Measurements from ENCODE around the gene MRPL12. TPM values are rescaled to one million over a fixed set of nuclear protein-coding genes. Genes with fewer than 3 reads are reported as not detected.

Gene MRPL12
- 10 to 100 TPM; 18.4 to 32.3 (median 32.1) TPM for total RNA-seq

DNA sequence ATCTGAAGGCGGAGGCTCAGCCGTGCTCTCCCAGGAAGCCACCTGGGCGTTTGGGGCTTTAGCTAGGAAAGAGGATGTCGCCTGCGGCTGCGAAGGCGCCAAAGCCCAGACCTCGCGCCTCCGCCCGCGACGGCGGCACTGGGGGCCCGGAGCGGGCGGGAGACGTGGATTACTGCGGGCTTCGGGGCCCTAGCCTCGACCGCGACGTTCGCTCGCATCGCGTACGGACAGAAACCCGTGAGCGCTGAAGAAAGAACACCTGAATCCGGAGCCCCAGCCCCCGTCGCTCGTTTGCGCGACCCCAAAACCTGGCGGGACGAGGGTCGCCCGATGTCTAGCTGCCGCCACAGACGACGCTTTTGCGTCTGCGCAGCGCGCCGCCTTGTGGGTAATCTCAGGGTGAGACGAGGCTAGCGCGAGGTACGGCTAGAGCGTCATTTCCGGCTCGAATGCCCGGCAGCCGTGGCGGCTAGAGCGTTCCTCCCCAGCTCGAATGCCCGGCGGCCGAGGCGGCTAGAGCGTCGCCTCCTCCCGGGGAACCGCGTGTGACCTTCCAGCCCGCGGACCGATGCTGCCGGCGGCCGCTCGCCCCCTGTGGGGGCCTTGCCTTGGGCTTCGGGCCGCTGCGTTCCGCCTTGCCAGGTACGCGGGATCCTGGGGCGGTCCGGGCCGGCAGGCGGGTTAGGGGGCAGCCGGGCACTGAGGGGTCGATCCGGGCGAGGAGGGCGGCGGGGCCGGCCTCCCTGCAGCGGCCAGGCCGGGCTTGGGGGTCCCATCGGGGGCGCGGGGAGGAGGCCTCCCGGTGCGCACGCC is at the start of gene MRPL12:
MRPL12 (plus strand) TSS at position 434 of the 813 bp plus-strand sequence; CDS start at position 569, 135 bp downstream.
- Histone ChIP-seq H3K4me1 (peaks cover 23% of the 10 kb centered on the region in 2 donors), H3K4me3 (peak within 1 kb of the TSS; percentile 73 to 99 (median 81)), H3K9me3 (no peaks in the 10 kb centered on the region), H3K36me3 (no peaks in the 10 kb centered on the region), H3K27ac (peak within 1 kb of the TSS; percentile 95), H3K27me3 (no peaks in the 10 kb centered on the region)
- intact Hi-C loops (cut with DNase I; ENCODE audit: low total_unique reads) = no loop called here
- DNase-seq (ENCODE audit: low spot score in 2 of 2) = peak; percentile 87 to 92
- TF ChIP-seq POLR2A (IDR thresholded peaks at IDR 0.05) (peak; percentile 73), POLR2AphosphoS5 (IDR thresholded peaks at IDR 0.05) (peak; percentile 93 to 97 (median 96))
- TF ChIP-seq, protein P1, sequence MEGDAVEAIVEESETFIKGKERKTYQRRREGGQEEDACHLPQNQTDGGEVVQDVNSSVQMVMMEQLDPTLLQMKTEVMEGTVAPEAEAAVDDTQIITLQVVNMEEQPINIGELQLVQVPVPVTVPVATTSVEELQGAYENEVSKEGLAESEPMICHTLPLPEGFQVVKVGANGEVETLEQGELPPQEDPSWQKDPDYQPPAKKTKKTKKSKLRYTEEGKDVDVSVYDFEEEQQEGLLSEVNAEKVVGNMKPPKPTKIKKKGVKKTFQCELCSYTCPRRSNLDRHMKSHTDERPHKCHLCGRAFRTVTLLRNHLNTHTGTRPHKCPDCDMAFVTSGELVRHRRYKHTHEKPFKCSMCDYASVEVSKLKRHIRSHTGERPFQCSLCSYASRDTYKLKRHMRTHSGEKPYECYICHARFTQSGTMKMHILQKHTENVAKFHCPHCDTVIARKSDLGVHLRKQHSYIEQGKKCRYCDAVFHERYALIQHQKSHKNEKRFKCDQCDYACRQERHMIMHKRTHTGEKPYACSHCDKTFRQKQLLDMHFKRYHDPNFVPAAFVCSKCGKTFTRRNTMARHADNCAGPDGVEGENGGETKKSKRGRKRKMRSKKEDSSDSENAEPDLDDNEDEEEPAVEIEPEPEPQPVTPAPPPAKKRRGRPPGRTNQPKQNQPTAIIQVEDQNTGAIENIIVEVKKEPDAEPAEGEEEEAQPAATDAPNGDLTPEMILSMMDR (IDR thresholded peaks at IDR 0.05) = peak in 2 of 3 donors; percentile 38 to 56

DNA sequence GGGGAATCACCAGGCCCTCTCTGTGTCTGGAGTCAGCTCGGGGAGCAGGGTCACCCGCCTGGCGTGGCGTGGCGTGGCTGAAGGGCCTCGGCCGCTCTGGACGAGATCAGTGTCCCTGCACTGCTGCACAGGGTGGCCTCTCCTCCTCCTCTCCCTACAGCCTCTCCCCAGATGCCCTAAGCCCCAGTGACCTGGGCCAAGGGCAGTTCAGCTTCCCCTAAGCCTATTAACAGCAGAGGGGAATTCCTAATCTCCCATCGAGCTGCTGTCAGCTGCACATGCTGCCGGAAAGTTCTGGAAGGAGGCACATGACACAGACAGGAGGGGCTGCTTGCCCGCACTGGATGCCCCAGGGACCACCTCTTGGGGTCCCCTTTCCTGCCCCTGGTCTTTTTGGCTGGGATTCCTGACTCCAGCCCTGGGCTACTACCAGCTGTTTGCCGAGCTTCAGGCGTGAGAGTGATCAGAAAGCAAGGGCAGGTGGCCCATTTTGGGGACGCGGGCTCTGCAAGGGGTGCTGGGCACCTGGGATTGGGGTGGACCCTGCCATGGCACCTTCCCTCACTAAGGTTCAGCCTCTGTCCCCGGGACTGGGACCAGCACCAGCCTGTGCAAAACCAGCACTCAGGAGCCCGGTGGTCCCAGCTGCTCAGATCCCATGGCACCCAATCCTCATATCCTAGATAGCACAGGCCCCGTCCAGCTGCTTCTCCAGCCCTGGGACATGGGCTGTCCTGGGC is 47.6 kb upstream of the MRPL12 start:
- no peaks in the 10 kb centered on the region for H3K36me3 ChIP-seq
- H3K4me3 ChIP-seq = no peak overlapping the region
- TF ChIP-seq, protein P1 (IDR thresholded peaks at IDR 0.05) = no peak
- TF ChIP-seq POLR2AphosphoS5 (IDR thresholded peaks at IDR 0.05) (no peak), POLR2A (IDR thresholded peaks at IDR 0.05) (no peak)
- H3K4me1 ChIP-seq = no peaks in the 10 kb centered on the region
- no peaks in the 10 kb centered on the region for H3K9me3 ChIP-seq
- intact Hi-C loops (cut with DNase I; ENCODE audit: low total_unique reads) = no loop called here
- H3K27me3 ChIP-seq = peaks cover 0 to 30% of the 10 kb centered on the region in 2 donors
- H3K27ac ChIP-seq = no peak overlapping the region
- no peak for DNase-seq (ENCODE audit: low spot score in 2 of 2)

DNA sequence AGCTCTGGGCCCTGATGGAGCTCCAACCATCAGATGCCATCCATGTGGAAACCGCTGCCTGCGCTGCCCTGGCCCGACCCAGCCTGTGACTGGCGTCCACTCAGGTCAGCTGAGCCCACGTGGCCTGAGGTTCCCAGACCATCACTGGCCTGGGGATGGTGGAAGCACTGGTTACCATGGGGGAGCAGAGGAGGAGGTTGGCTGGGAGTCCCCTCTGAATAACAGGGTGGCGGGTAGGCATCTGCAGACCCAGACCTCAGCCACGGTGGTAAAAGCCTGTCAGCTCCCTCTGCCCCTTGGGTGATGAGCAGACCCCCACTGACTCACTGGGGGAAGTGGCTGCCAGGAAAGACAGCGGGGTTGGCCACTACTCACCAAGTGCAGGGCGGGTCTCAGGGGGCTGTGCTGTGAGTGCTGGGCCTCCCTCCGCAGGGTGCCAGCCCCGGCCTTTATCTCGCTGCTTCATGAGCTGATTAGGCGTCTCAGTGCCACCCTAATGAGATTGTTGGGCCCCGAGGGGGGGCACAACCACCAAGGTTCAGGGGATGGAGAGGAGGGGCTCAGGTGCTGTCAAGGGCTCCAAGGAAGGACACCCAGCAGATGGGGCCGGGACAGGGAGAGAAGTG is 46.9 kb upstream of the MRPL12 start, which contains the start of gene PDE6G:
PDE6G (minus strand) TSS at position 425 of the 626 bp plus-strand sequence. CDS start 3,237 bp downstream, outside the sequence.
- Histone ChIP-seq H3K9me3 (no peaks in the 10 kb centered on the region), H3K4me1 (no peaks in the 10 kb centered on the region), H3K36me3 (no peaks in the 10 kb centered on the region), H3K27ac (no peak within 1 kb of the TSS), H3K27me3 (peaks cover 0 to 23% of the 10 kb centered on the region in 2 donors), H3K4me3 (no peak within 1 kb of the TSS)
- TF ChIP-seq, protein P1 (IDR thresholded peaks at IDR 0.05) = no peak
- TF ChIP-seq POLR2AphosphoS5 (IDR thresholded peaks at IDR 0.05) (no peak), POLR2A (IDR thresholded peaks at IDR 0.05) (no peak)
- intact Hi-C loops (cut with DNase I; ENCODE audit: low total_unique reads) = no loop called here
- DNase-seq (ENCODE audit: low spot score in 2 of 2) = no peak

DNA sequence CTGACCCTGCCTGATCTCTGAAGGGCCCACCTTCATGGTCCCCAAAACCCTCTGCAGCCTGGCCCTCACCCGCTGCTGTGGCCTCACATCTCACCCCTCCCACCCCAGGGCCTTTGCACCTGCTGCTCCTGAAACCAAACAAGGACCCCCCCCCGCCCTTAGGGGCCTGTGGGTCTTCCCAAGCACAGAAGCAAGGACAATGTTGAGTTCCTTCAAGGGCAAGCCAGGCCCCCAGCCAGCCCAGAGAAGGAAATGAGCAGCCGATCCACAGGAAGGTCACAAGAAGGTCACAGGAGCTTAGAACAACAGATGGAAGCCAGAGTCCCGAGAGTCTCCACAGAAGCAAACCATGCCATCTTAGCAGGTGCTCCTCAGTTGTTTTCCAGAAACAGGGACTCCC is 46.3 kb upstream of the MRPL12 start:
- no peak for DNase-seq (ENCODE audit: low spot score in 2 of 2)
- Histone ChIP-seq H3K9me3 (no peaks in the 10 kb centered on the region), H3K27ac (no peak overlapping the region), H3K36me3 (no peaks in the 10 kb centered on the region), H3K4me3 (no peak overlapping the region), H3K27me3 (peaks cover 0 to 17% of the 10 kb centered on the region in 2 donors), H3K4me1 (no peaks in the 10 kb centered on the region)
- intact Hi-C loops (cut with DNase I; ENCODE audit: low total_unique reads) = no loop called here
- no peak for TF ChIP-seq POLR2A (IDR thresholded peaks at IDR 0.05)
- TF ChIP-seq, protein P1 (IDR thresholded peaks at IDR 0.05) = no peak
- no peak for TF ChIP-seq POLR2AphosphoS5 (IDR thresholded peaks at IDR 0.05)

Measured in breast epithelium (tissue), 4 donors.